Fibroblast of upper back skin (primary cell): Measurements from ENCODE around the gene KIAA0753.
"Not testable (repeated sequence)": the region's sequence is repeated elsewhere in the genome, so short reads cannot be mapped to it uniquely, and the experiment has no call there.

Experiments
- DNase-seq: peaks from one replicate; pipeline ENCODE4 v3.0.0-alpha.2; 2013

Gene KIAA0753

GRCh38 chr17:6668219-6668618 lies 27.7 kb upstream of the KIAA0753 start:
- no peak for DNase-seq

- no peak for DNase-seq
Measured at GRCh38 chr17:6667516-6667915, 27.0 kb upstream of the KIAA0753 start.

GRCh38 chr17:6666557-6666956 lies 26.0 kb upstream of the KIAA0753 start:
- no peak for DNase-seq

DNA sequence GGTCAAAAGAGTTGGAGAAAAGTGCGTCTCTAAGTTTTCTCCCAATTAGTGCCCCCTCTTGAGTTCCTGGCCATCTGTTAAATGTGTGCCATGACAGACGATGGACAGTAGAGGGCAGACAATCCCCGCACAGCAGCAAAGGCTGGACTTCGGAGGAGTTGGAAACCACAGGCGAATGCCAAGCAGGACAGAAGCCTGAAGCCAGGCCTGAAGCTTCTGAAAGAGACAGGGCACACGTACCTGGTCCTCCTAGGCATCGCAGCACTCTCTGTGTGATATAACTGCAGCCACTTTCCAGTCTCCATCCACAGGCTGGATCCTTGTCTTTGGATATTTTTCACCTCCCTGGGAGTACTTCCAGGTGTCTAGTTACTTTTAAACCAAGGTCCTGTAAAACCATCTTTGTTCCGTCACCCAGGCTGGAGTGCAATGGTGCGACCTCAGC lies 25.6 kb upstream of the KIAA0753 start:
- peak; percentile 79 for DNase-seq

DNA sequence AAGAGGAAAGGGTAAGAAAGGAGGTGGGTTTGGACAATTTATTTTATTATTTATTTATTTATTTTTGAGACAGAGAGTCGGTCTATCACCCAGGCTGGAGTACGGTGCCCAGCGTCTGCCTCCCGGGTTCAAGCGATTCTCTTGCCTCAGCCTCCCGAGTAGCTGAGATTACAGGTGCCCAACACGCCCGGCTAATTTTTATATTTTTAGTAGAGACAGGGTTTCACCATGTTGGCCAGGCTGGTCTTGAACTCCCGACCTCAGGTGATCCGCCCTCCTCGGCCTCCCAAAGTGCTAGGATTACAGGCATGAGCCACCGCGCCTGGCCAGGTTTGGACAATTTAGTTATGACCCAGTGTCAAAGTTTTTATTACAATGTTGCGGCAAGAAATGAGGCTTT lies 22.7 kb upstream of the KIAA0753 start:
- DNase-seq: not testable (repeated sequence)

DNA sequence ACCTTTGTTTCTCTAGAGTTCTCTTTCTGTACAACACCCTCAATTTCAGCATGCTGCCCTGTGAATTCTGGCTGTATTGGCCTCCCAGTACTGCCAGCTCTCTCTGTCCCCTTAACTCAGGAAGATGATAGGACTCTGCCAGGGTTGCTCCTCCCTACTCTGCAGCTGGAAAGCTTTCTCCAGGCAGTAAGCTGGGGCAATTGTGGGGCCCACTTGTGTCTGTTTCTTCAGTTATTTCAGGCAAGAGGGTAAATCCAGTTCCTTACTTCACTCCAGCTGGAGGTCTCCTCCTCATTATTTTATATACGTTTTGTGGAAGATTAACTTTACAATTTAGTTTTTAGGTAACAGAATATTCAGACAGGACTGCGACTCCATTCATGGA lies 20.9 kb upstream of the KIAA0753 start:
- DNase-seq: no peak

DNA sequence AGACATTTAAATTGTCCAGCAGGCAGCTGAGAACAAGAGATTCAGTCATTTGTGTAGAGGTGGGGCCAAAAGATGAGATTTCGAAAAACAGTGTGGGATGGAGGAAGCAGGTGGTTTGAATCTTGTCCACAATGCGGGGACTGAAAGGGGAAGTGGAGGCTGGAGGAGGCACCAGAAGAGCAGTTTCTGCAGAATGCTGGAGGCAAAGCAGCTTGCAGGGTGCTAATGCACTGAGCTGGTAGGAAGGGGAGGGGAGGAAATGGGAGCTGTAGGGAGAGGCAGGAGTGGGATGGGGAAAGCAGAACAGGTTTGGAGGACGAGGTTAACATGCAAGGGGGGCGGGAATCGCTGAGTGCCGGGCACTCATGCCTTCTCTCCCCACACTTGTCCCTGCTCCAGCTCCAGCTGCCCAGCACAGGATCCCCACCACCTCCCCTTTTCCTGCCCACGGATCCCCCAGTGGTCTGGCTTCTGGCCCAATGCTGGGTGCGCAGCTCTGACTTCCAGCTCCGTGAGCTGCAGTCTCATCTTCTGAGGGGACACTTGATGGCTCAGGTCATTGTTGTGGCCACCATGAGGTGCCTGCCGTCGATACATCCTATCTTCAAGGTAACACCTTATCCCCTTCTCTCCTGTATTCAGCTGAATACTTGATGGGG lies 20.4 kb upstream of the KIAA0753 start:
- DNase-seq: no peak

GRCh38 chr17:6660101-6660500 lies 19.6 kb upstream of the KIAA0753 start:
- DNase-seq: no peak

GRCh38 chr17:6658411-6658810 lies 17.9 kb upstream of the KIAA0753 start:
- DNase-seq: not testable (repeated sequence)

GRCh38 chr17:6657633-6658287 lies 17.2 kb upstream of the KIAA0753 start:
- DNase-seq: no peak

DNA sequence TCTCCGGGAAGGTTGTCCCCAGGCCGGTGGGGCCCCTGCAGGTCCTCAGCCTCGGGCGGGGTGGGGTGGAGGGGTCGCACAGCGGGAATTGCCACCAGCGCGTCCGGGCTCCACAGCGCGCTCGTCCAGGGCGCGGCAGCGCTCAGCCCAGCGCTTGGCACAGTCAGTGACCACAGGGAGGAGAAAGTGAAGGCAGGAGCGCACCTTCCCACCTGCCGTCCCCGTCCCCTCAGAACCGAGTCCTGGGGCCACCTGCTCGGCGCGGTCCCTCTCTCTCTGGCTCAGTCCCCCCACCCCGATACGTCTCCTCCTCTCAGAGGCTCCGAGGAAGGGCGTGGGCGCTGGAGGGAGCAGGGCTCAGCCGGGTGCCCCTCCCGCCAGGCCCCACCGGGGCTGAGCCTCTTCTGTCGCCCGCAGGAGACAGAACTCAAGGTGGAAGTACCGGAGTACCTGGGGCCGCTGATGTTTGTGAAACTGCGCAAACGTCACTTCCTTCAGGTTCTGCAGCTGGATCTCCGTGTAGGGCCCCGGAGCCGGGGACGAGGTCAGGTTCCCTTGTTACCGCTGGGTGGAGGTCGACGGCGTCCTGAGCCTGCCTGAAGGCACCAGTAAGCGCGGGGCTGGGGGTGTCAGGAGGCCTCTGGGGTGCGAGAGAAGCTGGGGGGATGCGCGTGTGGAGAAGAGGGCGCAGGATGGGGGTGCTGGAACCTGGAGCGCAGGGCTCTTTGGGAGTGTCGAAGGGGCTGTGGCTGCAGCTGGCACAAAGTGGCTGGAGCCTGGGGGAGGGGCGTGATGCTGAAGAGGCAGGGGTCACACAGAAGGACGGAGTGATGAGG lies 16.5 kb upstream of the KIAA0753 start:
- not testable (repeated sequence) for DNase-seq

- not testable (repeated sequence) for DNase-seq
Measured at GRCh38 chr17:6655732-6656361, 15.3 kb upstream of the KIAA0753 start.

DNA sequence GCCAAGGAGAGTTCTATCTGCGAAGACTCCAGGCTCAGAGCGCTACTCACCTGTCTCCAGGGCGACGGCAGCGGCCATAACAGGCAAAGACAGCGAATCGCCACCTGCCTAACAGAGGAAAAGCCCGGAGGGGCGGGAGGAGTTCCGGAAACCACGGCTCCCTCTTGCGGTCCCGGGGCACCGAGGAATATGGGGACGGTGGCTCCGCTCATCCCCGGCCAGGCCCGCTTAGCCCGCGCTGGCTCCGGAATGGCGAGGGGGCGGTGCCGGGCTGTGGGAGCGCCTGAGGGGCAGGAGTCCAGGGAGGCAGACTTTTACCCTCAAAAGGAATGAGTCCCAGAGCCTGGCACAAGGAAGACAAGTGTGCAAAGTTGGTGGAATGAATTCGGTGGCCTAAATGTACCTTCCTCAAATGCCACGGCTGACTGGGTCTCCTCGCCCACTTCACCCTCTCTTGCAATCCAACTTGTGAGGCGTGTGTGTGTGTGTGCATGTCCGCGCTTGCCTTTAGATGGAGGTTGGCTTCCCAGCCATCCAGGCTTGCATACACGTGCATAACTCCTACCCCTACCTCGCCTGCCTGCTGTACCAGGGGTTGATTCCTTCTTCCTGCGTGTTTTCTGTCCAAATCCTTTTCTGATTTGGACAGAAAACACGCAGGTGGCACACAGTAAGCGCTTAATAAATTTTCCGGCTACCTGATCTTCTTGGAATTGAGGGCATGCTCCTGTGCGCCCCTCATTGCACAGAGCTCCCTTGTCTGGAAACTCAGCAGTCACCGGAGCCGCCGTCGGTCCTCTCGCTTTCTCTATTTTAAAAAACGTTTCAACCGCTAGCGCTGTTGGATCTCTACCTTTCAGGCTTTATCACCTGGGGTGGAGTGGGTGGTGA lies 14.6 kb upstream of the KIAA0753 start:
- DNase-seq: no peak

- peak; percentile 30 for DNase-seq
Measured at GRCh38 chr17:6651919-6652452, 11.5 kb upstream of the KIAA0753 start.

- peak; percentile 88 for DNase-seq
Measured at GRCh38 chr17:6651354-6651918, 10.9 kb upstream of the KIAA0753 start, which contains the start of the genes C17orf100 and MED31. Gene C17orf100 (plus strand): TSS chr17:6651762. CDS start chr17:6651914, 152 bp downstream. Gene MED31 (minus strand): TSS chr17:6651605. CDS start chr17:6651528, 77 bp downstream.

GRCh38 chr17:6648181-6648580 lies 7.7 kb upstream of the KIAA0753 start:
- DNase-seq: no peak

DNA sequence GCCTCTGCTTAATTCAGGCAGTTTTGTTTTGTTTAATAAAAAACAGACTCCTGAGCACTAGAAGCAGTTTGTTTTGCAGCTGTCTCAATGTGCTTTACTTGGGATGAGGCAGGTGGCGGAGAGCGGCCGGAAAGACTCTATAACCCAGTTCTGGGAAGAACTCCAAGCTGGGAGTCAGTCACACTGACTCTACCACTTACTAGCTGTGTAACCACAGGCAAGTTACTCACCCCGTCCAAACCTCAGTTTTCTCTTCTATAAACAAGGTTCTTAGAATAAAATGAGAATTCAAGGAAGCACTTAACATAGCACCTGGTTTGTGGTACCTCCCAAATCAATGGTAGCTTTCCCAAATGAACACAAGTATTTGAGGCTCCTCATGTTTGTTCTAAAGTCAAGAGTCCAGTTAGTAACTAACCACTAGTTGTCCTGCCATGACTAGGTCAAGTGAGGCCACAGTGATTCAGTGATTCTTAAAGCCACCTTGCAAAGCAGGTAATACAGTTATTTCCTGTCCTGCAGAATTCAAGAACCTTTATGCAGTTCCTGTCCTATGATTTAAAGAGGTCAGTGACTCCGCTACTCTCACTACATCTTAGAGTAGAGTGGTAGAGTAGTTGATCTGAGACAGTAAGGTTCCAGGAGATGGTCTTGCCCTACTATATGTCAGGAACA lies 3.1 kb upstream of the KIAA0753 start:
- peak; percentile 85 for DNase-seq

DNA sequence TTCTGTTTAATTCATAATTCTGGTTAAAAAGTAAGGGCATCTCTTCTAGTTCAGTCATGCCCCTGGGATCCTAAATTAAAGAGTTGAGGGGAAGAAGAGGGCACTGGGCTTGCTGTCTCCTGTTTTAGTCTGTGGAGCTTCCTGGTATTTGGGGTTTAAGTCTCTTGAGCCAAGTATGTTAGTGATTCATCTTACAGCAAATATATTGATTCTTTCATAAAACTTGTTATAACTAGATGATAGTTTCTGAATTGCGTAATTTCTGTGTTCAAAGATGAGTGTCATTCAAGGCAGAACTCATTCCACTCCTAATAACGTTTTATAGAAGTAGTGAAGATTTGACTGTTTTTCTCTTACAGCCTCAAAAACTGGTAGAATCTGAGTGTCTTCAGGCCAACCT lies 2.1 kb upstream of the KIAA0753 start:
- peak; percentile 26 for DNase-seq

DNA sequence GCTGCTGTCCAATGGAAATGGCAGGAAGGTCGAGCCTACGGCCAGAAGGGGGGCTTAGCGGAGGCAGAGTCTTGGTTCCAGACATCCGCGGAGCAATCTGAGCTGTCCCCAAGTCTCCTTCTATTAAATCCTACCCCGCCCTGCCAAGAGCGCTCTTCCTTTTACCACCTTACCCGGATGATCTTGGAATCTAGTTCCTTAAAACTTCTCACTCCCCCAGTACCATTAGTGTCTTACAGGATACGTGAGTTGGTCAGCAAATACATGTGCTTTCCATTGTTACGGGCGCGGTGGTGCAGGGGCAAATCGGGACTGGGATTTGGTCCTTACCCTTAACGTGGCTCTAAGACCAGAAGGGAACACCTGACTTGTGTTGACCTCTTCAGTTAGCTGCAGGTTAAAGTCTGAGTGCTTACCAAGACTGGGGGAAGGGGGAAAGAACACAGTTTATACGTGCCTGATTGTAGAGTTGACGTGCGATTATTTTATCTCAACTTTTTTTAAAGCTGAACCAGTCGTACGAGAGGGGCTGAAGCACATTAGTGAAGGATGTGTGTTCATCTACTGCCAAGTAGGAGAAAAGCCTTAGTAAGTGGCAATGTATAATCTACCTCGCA lies 844 bp upstream of the KIAA0753 start:
- no peak for DNase-seq
